Fibroblast of skin of back (primary cell): Measurements from ENCODE around the gene SLC8A1.

ENCODE experiments used
- DNase-seq: peaks from one replicate; pipeline ENCODE4 v3.0.0-alpha.2; 2013

The SLC8A1 gene

DNA sequence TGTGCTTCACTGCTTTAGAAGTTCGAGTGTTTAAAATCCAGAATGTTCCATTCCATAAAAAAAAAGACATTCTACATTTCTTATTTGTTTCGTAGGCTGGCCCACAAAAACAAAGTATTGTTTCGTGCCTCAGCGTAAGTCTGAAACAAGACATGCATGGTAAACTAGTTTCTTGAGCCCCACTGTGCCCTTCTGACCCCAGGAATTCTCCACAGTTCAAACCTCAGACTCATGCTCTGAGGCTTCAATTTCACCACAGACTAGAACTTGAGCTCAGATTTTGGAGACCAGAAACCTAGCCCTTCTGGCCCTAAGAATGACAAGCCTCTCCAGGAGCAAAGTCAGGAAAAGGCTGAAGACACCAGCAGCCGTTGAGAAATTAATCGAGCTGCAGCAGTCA, 151.5 kb downstream of the SLC8A1 start:
- no peak for DNase-seq

DNA sequence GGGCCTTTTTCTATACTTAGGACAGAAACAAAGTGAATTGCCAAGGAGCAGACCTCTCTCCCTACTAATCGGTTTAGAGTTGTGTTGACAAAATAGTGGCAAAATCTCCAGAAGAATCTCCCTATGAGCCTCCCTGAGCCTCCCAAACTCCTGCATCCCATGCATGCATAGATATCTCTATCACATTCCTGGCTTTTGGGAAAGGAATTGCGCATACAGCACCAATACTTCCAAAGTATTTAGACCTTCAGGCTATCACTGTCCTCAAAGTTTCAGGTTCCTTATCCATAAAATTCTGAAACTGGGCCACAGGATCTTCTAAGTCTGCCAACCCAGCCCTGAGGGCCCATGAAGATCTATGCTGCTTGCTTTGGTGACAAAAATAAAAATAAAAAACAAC, 152.1 kb downstream of the SLC8A1 start:
- DNase-seq, result no peak

DNA sequence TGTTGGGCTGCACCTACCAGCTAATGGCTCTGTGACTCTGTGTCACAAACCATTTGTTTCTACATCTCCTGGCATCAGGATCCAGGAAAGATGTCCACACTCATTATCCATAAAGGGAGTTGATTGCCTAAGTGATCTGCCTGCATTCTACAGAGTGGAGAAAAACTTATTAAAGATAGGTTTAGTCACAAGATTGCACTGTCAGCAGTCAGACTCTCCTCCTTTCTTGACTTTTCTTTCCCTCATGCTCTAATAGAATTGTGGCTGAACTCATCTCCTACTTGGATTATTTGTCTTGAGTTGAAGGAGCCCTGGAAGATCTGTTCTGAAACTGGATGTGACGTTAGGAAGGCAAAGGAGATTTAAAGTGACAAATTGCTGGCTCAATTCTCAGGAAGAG, 152.7 kb downstream of the SLC8A1 start:
- DNase-seq, result no peak

DNA sequence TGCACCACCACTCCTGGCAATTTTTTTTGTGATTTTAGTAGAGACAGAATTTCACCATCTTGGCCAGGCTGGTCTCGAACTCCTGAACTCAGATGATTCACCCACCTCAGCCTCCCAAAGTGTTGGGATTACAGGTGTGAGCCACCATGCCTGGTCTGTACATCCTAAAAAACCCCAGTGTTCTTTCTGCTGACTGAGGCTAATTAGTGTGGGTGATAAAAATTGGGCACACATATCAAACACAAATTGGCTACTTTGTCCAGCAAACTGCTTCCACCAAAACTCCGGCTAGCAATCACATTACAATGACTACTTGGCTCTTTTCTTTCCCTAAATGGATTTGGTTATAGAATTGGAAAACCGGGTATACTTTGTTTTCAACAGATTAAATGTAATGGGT, 153.9 kb downstream of the SLC8A1 start:
- no peak for DNase-seq

- no peak for DNase-seq
Measured at GRCh38 chr2:40292291-40292690, 159.6 kb downstream of the SLC8A1 start.

- DNase-seq, result no peak
Measured at GRCh38 chr2:40289771-40290404, 162.0 kb downstream of the SLC8A1 start.

GRCh38 chr2:40287773-40288172, 164.1 kb downstream of the SLC8A1 start:
- no peak for DNase-seq

DNA sequence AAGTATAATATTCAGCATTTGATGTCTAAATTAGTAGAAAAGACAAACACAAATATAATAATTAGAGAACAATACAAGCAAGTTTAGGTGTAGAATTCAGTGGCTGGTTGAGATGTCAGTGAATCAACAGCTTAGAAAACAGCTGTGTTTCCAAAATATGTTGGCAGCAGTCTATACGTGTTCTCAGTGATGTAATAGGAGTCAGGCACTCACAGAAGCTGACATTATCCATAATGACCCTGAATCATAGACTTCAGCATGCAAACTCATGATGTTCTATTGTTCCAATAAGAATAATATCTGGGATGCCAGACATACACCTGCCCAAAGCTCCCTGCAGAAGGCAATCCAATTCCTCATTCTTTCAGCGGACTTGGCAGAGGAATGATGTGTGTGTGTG, 164.7 kb downstream of the SLC8A1 start:
- DNase-seq, result no peak

DNA sequence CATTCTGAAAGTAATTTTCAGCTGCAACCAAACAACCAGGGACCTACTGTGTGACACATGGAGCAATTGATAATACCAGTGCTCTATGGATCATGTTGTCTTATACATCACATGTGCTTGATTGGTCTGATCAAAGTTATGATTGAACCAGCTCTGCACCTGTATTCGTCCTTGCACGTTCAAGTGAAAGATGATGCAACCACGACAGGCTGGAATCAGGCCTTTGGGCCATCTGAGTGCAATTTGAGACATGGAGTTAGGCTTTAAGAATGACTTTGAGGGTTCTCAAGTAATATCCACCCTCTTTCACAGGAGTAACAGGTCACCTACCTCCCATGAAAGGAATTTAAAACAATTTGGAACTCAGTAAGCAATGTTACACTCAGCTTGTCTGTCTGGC, 165.2 kb downstream of the SLC8A1 start:
- DNase-seq, result no peak

DNA sequence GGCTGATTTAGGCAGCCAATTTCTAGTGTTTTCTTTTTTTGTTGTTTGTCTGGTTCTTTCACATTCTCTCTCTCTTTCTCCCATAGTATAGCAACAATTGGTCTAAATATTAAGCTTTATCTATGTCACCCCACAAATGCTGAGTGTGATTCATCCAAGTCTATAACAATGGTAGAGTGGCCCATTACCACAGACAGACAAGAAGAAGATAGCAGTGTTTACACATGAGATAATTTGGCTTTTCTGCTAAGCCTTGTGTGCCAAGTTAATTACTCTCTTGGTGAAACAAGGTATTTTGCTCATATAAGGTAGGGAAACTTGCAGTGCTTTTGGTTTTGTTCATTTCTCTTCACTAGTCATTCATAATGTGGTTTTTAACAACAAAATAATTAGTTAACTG, 166.5 kb downstream of the SLC8A1 start:
- no peak for DNase-seq

DNA sequence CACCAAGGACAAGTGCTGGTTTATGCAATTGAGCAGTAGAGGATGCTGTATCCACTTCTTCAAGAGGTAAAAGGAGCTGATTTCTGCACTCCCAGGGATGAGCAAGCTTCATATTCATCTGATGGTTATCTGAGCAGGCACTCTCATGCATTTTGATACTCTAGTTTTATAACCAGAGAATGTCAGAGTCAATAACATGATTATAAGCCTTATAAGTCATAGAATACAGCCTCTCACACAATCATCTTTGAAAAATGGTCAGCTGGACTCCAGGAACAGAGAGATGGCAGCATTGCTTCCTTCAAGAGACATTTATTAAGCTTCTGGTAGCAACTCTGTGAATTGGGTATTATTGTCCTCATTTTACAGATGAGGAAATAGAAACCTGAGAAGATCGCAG, 167.1 kb downstream of the SLC8A1 start:
- DNase-seq, result no peak

GRCh38 chr2:40283111-40283909, 168.6 kb downstream of the SLC8A1 start:
- DNase-seq, result no peak

DNA sequence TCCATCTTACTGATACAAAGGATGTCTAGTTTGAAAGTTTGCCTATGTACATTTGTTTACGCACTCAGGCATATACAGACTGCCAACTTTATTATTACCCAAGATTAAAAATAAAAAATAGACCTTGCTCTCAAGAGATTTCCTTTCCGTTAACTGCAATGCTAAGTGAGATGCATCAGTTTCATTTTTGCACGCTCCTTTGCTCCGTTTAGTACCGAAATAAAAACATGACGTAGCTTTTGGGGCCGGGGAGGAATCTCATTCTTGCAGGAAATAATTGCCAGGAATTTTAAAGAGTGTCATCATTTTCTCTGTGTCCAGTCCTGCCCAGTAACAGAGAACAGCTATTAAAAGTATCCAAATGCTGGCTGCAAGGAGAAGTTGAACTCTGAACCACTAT, 169.5 kb downstream of the SLC8A1 start:
- DNase-seq, result peak; percentile 46

- peak; percentile 94 for DNase-seq
Measured at GRCh38 chr2:40281021-40281940, 170.6 kb downstream of the SLC8A1 start.

DNA sequence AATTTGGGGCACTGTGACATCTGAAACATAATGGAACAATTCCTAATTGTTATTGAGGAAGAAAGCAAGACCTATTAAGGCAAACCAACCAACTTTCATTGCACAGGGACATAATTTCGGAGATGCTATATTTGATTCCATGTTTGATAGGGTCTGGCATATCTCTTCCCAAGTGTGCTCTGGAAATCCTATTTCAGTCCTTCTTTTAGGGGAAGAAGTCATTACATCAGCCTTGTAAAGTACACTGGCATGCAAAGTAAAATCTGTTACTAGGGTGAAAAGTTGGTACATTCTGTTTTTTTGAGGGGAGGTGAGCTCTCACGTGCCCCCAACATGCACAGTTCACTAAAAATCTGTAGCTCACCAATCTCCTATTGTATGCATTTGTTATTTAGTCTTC, 172.4 kb downstream of the SLC8A1 start:
- no peak for DNase-seq

DNA sequence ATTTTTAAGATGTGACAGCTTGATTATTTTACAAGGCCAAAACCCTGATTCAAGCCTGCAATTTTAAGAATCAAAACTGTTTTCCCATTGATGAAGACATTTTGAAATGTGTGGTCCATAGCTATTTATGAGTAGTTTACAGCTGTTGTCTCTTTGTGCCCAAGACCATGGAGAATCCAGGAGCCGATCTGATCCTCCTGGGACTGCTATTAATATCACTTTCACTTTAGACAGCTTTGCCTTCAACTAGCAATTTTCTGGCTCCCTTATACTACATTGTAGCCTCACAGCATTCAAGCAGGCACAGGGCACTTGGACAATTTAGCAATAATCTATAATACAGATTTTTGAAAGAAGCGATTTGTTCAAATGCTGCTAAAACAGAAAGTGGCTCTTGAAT, 172.9 kb downstream of the SLC8A1 start:
- peak; percentile 46 for DNase-seq

DNA sequence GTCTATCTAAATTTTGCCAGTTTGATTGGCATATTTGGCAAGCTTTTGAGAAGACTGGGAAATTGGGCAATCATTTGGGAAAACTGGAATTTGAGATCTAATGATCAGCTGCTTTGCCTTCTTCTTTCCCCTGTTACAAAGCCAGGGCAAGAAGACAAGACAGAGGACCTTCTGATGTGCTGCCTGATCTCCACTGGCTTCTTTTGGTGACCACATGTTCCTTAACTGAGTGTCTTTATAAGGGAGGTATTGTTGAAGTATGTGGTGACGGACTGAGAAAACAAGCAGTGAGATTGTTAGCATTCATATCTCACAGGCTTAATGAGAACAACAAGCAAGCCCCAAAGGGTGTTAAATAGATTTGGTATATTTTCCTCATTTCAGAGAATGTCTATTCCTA, 175.8 kb downstream of the SLC8A1 start:
- no peak for DNase-seq

GRCh38 chr2:40274270-40274669, 177.6 kb downstream of the SLC8A1 start:
- DNase-seq, result no peak

- DNase-seq, result no peak
Measured at GRCh38 chr2:40273734-40274182, 178.1 kb downstream of the SLC8A1 start.

DNA sequence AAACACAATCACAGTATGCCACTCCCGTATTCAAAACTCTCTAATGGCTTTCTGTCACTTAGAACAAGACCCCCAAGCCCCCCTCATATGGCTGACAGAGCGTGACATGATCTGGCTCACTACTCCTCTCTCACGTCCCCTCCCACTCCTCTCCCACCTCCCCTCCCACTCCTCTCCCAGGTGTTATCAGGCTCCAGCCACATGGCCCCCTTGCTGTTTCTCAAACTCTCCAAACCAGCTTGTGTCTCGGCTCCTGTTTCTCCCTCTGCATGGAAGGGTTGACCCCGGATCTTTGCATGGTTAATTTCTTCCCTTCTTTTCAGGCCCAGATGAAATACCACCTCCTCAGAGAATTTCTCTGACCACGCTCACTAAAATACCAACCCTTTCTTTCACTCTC, 180.8 kb downstream of the SLC8A1 start:
- no peak for DNase-seq

DNA sequence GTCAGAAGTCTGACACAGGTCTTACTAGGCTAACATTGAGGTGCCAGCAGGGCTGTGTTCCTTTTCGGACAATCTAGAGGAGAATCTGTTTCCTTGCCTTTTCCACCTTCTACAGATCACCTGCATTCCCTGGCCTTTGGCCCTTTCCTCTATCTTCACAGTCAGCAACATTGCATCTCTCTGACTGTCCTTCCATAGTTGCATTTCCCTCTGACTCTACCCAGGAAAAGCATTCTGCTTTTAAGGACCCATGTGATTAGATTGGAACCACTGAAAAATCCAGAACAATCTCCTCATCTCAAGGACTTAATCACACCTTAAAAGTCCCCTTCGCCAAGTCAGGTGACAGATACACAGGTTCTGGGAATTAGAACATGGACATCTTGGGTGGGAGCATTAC, 181.5 kb downstream of the SLC8A1 start:
- no peak for DNase-seq

DNA sequence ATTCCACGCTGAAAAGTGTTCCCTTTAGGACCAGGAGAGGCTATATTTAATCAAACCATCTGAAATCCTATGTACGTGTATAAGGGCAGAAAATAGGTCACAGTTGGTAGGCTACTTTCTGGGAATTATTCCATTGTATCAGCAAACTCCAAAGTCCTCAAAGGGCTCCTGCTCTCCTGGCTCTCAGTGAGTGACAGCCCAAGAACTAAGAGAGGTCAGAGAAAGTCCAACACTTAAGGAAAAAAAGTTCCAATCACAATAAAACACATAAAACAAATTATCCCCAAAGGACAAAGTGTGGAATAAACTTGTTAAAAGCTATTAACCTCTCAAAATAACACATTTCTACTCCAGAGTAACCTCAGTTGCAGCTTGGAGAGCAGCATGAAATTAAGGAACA, 183.3 kb downstream of the SLC8A1 start:
- DNase-seq, result no peak

DNA sequence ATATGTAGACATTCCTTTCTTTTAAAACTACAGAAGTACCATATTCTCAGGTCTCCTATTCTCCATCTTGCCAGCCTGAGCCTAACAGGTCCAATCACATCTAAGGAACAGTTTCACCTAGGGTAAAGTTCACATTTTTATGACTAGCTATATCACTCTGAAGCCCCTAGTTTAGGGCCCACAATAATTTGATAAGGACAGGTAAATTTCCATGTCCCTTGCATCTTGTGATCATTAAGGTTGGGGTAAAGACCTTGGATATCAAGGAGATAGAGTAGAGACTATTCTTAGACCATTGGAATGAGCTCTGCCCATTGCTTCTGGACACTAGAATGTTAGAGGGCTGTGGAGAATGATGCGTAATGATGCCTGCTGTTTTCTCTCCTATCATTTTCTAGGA, 185.7 kb downstream of the SLC8A1 start:
- DNase-seq, result no peak
